GM06990 (cell line): ENCODE results near the gene ECM1.

Experiments used
- DNase-seq: peaks from one replicate; pipeline ENCODE4 v3.0.0-alpha.2; 2011; ENCODE audit not compliant: insufficient read length; ENCODE audit errors: extremely low read depth
- H3K27me3 ChIP-seq: replicated peaks from 2 replicates; pipeline ENCODE4 v1.6.0; 2011; ENCODE audit warnings: low read length; ENCODE audit not compliant: control insufficient read depth, insufficient read depth
- H3K36me3 ChIP-seq: 2 replicates; pipeline ENCODE4 v1.5.1; 2011; ENCODE audit warnings: low read length; ENCODE audit not compliant: control insufficient read depth, insufficient read depth
- H3K4me3 ChIP-seq: replicated peaks from 2 replicates; pipeline ENCODE4 v1.5.1; 2011; ENCODE audit warnings: low read depth, mild to moderate bottlenecking, control low read depth, low read length
- CTCF ChIP-seq: IDR thresholded peaks from 2 replicates; pipeline ENCODE4 v1.5.1; 2011; ENCODE audit warnings: low read length, control low read depth, mild to moderate bottlenecking, inconsistent platforms; ENCODE audit not compliant: insufficient read depth, poor library complexity, severe bottlenecking

The ECM1 gene

GRCh38 chr1:150493175-150493574 is 14.7 kb upstream of the ECM1 start:
- H3K36me3 ChIP-seq, result peaks cover 23% of the 10 kb centered on the region
- H3K27me3 ChIP-seq, result no peaks in the 10 kb centered on the region
- no peak overlapping the region for H3K4me3 ChIP-seq
- no peak for TF ChIP-seq CTCF
- DNase-seq, result no peak

GRCh38 chr1:150498342-150498741 is 9.6 kb upstream of the ECM1 start:
- no peak for TF ChIP-seq CTCF
- H3K27me3 ChIP-seq, result no peaks in the 10 kb centered on the region
- no peak for DNase-seq
- H3K4me3 ChIP-seq, result no peak overlapping the region
- peaks cover 16% of the 10 kb centered on the region for H3K36me3 ChIP-seq

DNA sequence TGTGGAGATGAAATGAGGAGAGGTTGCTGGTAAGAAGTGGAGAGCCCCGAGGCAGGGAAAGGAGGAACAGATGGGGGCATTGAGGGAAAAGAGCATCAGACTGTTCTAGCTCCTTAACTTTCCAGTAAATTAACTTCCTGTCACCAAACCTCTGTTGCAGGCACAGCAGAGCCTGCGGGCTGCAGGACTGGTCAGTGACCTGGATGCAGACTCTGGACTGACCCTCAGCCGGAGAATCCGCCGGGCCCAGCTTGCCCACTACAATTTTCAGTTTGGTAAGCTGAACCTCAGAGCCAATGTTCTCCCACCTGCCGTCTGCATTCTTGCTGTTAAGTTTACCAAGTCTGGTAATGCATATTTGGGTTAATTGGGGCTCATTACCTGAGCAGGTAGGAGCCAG is 2.5 kb upstream of the ECM1 start:
- Histone ChIP-seq H3K27me3 (no peaks in the 10 kb centered on the region), H3K36me3 (peaks cover 22% of the 10 kb centered on the region), H3K4me3 (no peak overlapping the region)
- no peak for TF ChIP-seq CTCF
- DNase-seq, result no peak

- Histone ChIP-seq H3K4me3 (no peak overlapping the region), H3K27me3 (no peaks in the 10 kb centered on the region), H3K36me3 (peaks cover 18% of the 10 kb centered on the region)
- DNase-seq, result no peak
- TF ChIP-seq CTCF, result no peak
These were observed 1.1 kb downstream of the ECM1 start for GRCh38 chr1:150508982-150509381.

GRCh38 chr1:150511551-150511950 is 3.6 kb downstream of the ECM1 start:
- Histone ChIP-seq H3K36me3 (peaks cover 1% of the 10 kb centered on the region), H3K4me3 (no peak overlapping the region), H3K27me3 (no peaks in the 10 kb centered on the region)
- no peak for TF ChIP-seq CTCF
- DNase-seq, result no peak

DNA sequence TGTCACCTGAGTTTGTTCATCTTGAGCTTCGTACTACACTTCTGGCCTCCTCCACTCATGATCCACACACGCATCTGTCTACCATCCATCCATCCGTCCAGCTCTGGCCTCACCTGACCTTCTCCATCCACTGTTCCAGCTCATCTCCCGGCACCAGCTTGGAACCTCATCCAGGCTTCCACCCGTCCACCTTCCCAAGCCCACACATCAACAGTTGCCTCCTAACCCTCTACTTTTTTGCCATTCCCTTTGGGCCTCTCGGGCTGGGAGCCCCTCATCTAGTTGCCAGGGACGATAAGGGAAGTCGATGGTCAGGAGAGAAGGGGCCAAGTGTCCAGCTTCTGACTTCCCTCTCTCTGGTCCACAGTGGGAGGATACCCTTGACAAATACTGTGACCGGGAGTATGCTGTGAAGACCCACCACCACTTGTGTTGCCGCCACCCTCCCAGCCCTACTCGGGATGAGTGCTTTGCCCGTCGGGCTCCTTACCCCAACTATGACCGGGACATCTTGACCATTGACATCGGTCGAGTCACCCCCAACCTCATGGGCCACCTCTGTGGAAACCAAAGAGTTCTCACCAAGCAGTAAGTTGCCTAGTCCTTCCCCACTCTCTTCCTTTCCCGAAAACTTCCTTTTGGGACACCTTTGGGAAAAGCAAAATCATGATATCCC is 4.2 kb downstream of the ECM1 start:
- H3K27me3 ChIP-seq, result no peaks in the 10 kb centered on the region
- no peak overlapping the region for H3K4me3 ChIP-seq
- H3K36me3 ChIP-seq, result no peaks in the 10 kb centered on the region; the same call in none of the 2 replicates
- no peak for DNase-seq
- TF ChIP-seq CTCF, result no peak
